OCI-LY3 (cell line): ENCODE data around the gene BACH1.
A peak's percentile ranks its signal among the peaks of the same experiment; 100 is the strongest.

Source experiments
- H2AFZ ChIP-seq: fragments of 200-600, 300-600 bp; shearing (Covaris generic); 2 replicates; pipeline ENCODE4 v1.6.0; 2014; ENCODE audit warnings: antibody characterized with exemption, low read depth, low read length
- H3K27ac ChIP-seq: fragments of 200-600, 300-600 bp; sonication (generic); 2 replicates; pipeline ENCODE4 v1.5.1; 2014; ENCODE audit warnings: mild to moderate bottlenecking, low read length, moderate library complexity, mixed read lengths
- H3K27me3 ChIP-seq: fragments of 200-600, 300-600 bp; sonication (generic); 2 replicates; pipeline ENCODE4 v1.6.1; 2014; ENCODE audit warnings: low read depth, low read length, mixed read lengths
- H3K36me3 ChIP-seq: fragments of 200-600, 300-600 bp; sonication (generic); replicated peaks from 2 replicates; pipeline ENCODE3; 2014; ENCODE audit warnings: low read depth, low read length, mixed read lengths
- H3K4me1 ChIP-seq: fragments of 300-600, 200-600 bp; sonication (generic); 2 replicates; pipeline ENCODE4 v1.6.1; 2014; ENCODE audit warnings: low read length, mixed read lengths
- H3K4me2 ChIP-seq: fragments of 200-600, 300-600 bp; sonication (generic); 2 replicates; pipeline ENCODE4 v1.6.1; 2014; ENCODE audit warnings: low read length, mixed read lengths
- H3K4me3 ChIP-seq: fragments of 300-600, 200-600 bp; sonication (generic); 2 replicates; pipeline ENCODE4 v1.5.1; 2014; ENCODE audit warnings: antibody characterized with exemption, mild to moderate bottlenecking, low read length, moderate library complexity
- H3K79me2 ChIP-seq: fragments of 300-600, 200-600 bp; shearing (Covaris generic); 2 replicates; pipeline ENCODE4 v1.6.1; 2014; ENCODE audit warnings: mild to moderate bottlenecking, low read length, mixed read lengths
- H3K9ac ChIP-seq: fragments of 300-600, 200-600 bp; shearing (Covaris generic); 2 replicates; pipeline ENCODE4 v1.6.0; 2014; ENCODE audit warnings: mild to moderate bottlenecking, low read length, moderate library complexity
- H3K9me3 ChIP-seq: fragments of 200-600, 300-600 bp; shearing (Covaris generic); 2 replicates; pipeline ENCODE4 v1.6.1; 2014; ENCODE audit warnings: low read length, mixed read lengths; ENCODE audit not compliant: insufficient read depth
- H4K20me1 ChIP-seq: fragments of 200-600, 300-600 bp; sonication (generic); 2 replicates; pipeline ENCODE4 v1.6.1; 2016; ENCODE audit warnings: low read length, mixed read lengths; ENCODE audit not compliant: insufficient read depth
- CTCF ChIP-seq: fragments of 200-600, 300-600 bp; sonication (generic); IDR thresholded peaks from 2 replicates; pipeline ENCODE4 v1.5.1; 2014; ENCODE audit warnings: antibody characterized with exemption, low read length, low read depth
- EZH2phosphoT487 ChIP-seq: fragments of 200-600 bp; shearing (Covaris generic); IDR thresholded peaks from 2 replicates; pipeline ENCODE4 v1.6.1; 2018; ENCODE audit warnings: antibody characterized with exemption, mixed run types, low read depth

The BACH1 gene

DNA sequence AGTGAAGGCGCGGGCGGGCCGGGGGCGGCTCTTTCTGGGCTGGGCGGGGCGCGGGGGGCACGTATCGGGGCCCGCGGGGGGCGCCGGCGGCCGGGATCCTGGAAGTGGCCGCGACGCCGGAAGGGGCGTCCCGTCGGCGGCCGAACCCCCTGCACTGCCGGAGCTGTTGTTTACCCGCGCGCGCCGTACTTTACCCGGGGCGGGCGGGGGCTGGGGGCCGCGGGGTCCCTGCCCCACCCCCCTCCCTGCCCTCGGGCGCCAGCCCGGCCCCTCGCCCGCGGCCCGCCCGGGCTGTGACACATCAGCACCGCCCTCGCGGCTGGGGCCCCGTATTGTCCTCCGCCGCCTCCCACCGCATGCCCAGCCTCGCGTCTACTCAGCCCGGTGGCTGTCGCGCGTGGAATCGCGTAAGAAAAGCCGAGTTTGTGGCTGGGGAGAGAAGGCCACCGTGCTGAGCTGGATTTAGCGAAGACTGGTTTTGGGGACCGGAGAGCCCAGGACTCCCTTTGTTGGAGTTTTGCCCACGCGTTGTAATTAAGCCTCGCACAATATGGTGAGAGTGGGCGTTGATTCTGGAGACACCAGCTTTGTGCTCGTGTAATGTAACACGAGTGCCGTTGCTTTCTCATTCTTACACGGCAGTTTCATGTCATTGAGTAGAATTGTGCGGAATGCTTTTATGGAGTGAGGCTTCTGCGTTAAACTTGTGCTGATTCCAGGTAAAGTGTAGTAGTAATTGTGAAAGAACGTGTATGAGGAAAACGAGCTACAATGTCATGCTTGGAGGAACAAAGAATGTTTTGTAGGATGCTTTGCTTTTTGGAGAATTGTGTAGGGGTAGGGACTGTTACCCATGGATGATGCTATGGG lies 559 bp downstream of the BACH1 start:
- Histone ChIP-seq H3K27me3 (no peaks in the 10 kb centered on the region), H3K9me3 (peaks cover 5% of the 10 kb centered on the region; the same call in 1 of the 2 replicates), H3K4me3 (peak overlapping the region; percentile 93), H3K4me1 (peaks cover 70% of the 10 kb centered on the region), H3K27ac (peak overlapping the region; percentile 89), H3K79me2 (peaks cover 56% of the 10 kb centered on the region), H4K20me1 (peaks cover 36% of the 10 kb centered on the region), H3K9ac (peak overlapping the region; percentile 95), H3K4me2 (peak overlapping the region; percentile 86), H2AFZ (no peak overlapping the region), H3K36me3 (peaks cover 29% of the 10 kb centered on the region)
- TF ChIP-seq EZH2phosphoT487 (no peak), CTCF (no peak)

DNA sequence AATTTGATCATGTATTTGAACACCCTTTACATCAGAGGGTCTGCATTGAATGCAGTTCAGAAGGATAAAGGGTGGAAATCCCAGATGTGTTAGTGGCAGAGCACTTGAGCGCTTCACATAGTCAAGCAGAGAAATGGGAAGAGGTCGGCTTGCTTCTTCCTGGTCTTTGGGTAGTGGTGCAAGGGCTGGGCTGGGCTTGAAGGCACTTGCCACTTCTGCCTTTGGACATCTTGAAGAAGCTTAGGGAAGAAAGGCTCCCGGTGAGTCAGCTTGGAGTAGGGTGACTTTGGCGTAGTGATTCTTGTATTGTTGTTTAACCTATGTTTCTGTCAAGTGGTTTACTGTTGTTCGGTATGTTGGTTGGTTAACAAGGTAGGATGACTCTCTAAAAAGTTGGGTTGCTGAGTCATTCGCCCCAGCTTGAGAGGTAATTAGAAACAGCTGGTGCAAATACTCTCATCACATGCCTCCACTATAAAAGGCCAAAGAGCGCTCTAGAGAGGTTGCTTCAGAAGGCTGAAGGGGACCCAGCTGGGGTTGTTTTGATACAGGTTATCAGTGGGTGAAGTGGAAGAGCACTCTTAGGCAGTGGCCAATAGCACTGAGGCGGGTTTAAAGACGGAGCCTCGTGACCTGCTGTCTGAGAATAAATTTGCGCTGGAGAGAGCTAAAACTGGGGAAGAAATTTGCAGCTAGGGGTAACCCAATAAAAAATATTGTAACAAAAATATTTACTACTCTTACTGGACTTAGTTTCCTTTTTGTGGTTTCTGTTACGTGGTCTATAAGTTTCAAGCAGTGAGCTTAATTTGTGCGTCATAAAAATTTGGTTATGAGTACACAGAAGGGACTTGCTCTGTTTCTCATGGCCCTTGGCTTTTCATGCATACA lies 1.4 kb downstream of the BACH1 start:
- H2AFZ ChIP-seq, result no peak overlapping the region
- H3K79me2 ChIP-seq, result peaks cover 65% of the 10 kb centered on the region
- TF ChIP-seq CTCF (no peak), EZH2phosphoT487 (no peak)
- H3K36me3 ChIP-seq, result peaks cover 23% of the 10 kb centered on the region
- H3K27ac ChIP-seq, result peak overlapping the region; percentile 89
- H3K9ac ChIP-seq, result peak overlapping the region; percentile 95
- H3K4me3 ChIP-seq, result peak overlapping the region; percentile 93
- peaks cover 3% of the 10 kb centered on the region; the same call in 1 of the 2 replicates for H3K9me3 ChIP-seq
- no peaks in the 10 kb centered on the region for H3K27me3 ChIP-seq
- H3K4me2 ChIP-seq, result peak overlapping the region; percentile 86
- H3K4me1 ChIP-seq, result peaks cover 66% of the 10 kb centered on the region
- peaks cover 44% of the 10 kb centered on the region for H4K20me1 ChIP-seq

- Histone ChIP-seq H2AFZ (no peak overlapping the region), H3K79me2 (peaks cover 71% of the 10 kb centered on the region), H3K9ac (peak overlapping the region; percentile 23; the same call in 1 of the 2 replicates), H3K27me3 (no peaks in the 10 kb centered on the region), H3K36me3 (peaks cover 24% of the 10 kb centered on the region), H3K4me2 (peak overlapping the region; percentile 86), H4K20me1 (peaks cover 50% of the 10 kb centered on the region), H3K4me1 (peaks cover 61% of the 10 kb centered on the region), H3K9me3 (no peaks in the 10 kb centered on the region), H3K27ac (peak overlapping the region; percentile 89; the same call in 1 of the 2 replicates), H3K4me3 (peak overlapping the region; percentile 93)
- TF ChIP-seq CTCF, result no peak
- no peak for TF ChIP-seq EZH2phosphoT487
These were observed 2.1 kb downstream of the BACH1 start for GRCh38 chr21:29300807-29301138.

DNA sequence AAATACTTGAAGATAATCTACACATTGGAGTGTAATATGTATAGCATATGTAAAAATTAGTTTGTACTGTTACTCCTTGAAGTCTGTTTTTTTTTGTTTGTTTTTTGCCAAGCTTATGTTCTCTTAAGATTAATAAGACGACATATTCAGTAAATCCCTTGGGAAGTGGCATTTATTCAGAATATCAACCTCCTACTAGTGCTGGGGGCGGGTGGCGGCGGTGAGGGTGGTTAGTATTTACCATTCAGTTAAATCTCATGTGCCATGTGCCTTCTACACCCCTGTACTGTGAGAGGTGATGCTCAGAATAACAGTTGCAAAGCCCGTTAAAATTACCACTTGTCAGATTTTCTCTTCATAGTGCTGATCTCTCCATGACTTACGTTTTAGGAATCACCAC lies 3.0 kb downstream of the BACH1 start:
- Histone ChIP-seq H3K4me2 (peak overlapping the region; percentile 86), H3K27ac (no peak overlapping the region), H3K36me3 (peaks cover 22% of the 10 kb centered on the region), H3K79me2 (peaks cover 80% of the 10 kb centered on the region), H2AFZ (no peak overlapping the region), H3K4me1 (peaks cover 58% of the 10 kb centered on the region), H4K20me1 (peaks cover 59% of the 10 kb centered on the region), H3K27me3 (no peaks in the 10 kb centered on the region), H3K9ac (0 out of 2 replicates have a peak overlapping the region, but pooled peaks have one; percentile 23), H3K4me3 (peak overlapping the region; percentile 93), H3K9me3 (no peaks in the 10 kb centered on the region)
- TF ChIP-seq CTCF (no peak), EZH2phosphoT487 (no peak)
